HCT116 (cell line): ENCODE measurements around the gene ARMC3. TPM values are rescaled to one million over a fixed set of nuclear protein-coding genes. Genes with fewer than 3 reads are reported as not detected.

Source experiments
- ATAC-seq: fragments of 200-7000 bp; cut with Tn5 transposase; 2 replicates; pipeline ENCODE4 v1.9.1; 2020; ENCODE audit warnings: mild to moderate bottlenecking, moderate library complexity
- BruUV-seq: library from RNA; stranded (reverse); fragments of 400-500 nt; replicated peaks from 2 replicates; lab custom pipeline; 2021; lab: Mats Ljungman, UMichigan
- CTCF ChIA-PET: fragments of 300-600 bp; sonication (Branson Sonifier 250); formaldehyde crosslinking; loops from one replicate; lab custom pipeline; 2021; ENCODE audit warnings: antibody characterized with exemption; lab: Charles Lee
- POLR2A ChIA-PET: fragments of 300-600, 350-600 bp; sonication (Branson Sonifier 250); formaldehyde crosslinking; loops from one replicate; lab custom pipeline; 2021; ENCODE audit warnings: antibody characterized with exemption; lab: Charles Lee
- RAD21 ChIA-PET, 2 experiments: fragments of 300-600 bp; sonication (Branson Sonifier 250); formaldehyde crosslinking; loops; one replicate each; lab custom pipeline; 2023; ENCODE audit warnings: low total read pairs in 2 of 2; ENCODE audit not compliant: uncharacterized antibody in 2 of 2, unreplicated experiment in 2 of 2, low non-redundant PET in 1 of 2; lab: Charles Lee
- DNase-seq: peaks from one replicate; pipeline ENCODE4 v3.0.0-alpha.2; 2010; ENCODE audit warnings: low read depth, low spot score
- H2AFZ ChIP-seq: fragments of 200-600 bp; shearing (Covaris generic), sonication (generic); 2 replicates; pipeline ENCODE4 v1.6.1; 2017; ENCODE audit warnings: low read depth, mixed run types, mixed read lengths, antibody characterized with exemption, low read length; ENCODE audit not compliant: poor library complexity, severe bottlenecking
- H3K27ac ChIP-seq: 2 replicates; pipeline ENCODE4 v1.5.1; 2012; ENCODE audit warnings: low read depth, low read length
- H3K27me3 ChIP-seq: fragments of 200-600 bp; sonication (generic); 2 replicates; pipeline ENCODE4 v1.6.1; 2016; ENCODE audit warnings: mixed run types, low read length, mixed read lengths; ENCODE audit not compliant: insufficient read depth
- H3K36me3 ChIP-seq, 2 experiments: fragments of 200-500 bp in 1 of 2; fragments of 200-600 bp in 1 of 2; sonication (Bioruptor generic) in 1 of 2; sonication (generic) in 1 of 2; 2 replicates each; pipeline versions ENCODE4 v1.5.1 to v1.6.1; 2014 to 2016; ENCODE audit warnings: low read length in 2 of 2, inconsistent platforms in 1 of 2, mixed read lengths in 1 of 2, mixed run types in 1 of 2; ENCODE audit not compliant: insufficient read depth in 2 of 2, control insufficient read depth in 1 of 2
- H3K4me1 ChIP-seq, 2 experiments: fragments of 200-600 bp in 1 of 2; sonication (generic) in 1 of 2; 2 replicates each; pipeline versions ENCODE4 v1.5.1 to v1.6.1; 2012 to 2017; ENCODE audit warnings: low read length in 2 of 2, inconsistent platforms in 1 of 2, mild to moderate bottlenecking in 1 of 2, mixed read lengths in 1 of 2, mixed run types in 1 of 2, moderate library complexity in 1 of 2; ENCODE audit not compliant: insufficient read depth in 2 of 2, control insufficient read depth in 1 of 2
- H3K4me2 ChIP-seq: fragments of 200-600 bp; sonication (generic); 2 replicates; pipeline ENCODE4 v1.6.1; 2017; ENCODE audit warnings: mixed run types, low read length, mixed read lengths
- H3K4me3 ChIP-seq, 2 experiments: fragments of 200-600 bp in 1 of 2; sonication (generic) in 1 of 2; replicated peaks in 1 of 2; 2 replicates each; pipeline ENCODE4 v1.5.1; 2011 to 2016; ENCODE audit warnings: low read length in 2 of 2, control low read depth in 1 of 2, low read depth in 1 of 2, mild to moderate bottlenecking in 1 of 2, mixed read lengths in 1 of 2, mixed run types in 1 of 2
- H3K79me2 ChIP-seq: fragments of 200-600 bp; sonication (generic); 2 replicates; pipeline ENCODE4 v1.6.1; 2017; ENCODE audit warnings: mild to moderate bottlenecking, mixed run types, low read length, moderate library complexity, mixed read lengths; ENCODE audit not compliant: insufficient read depth
- H3K9ac ChIP-seq: fragments of 200-600 bp; sonication (generic); 2 replicates; pipeline ENCODE4 v1.6.1; 2016; ENCODE audit warnings: low read length, mixed read lengths
- H3K9me2 ChIP-seq: fragments of 200-600 bp; sonication (generic), shearing (Covaris generic); 2 replicates; pipeline ENCODE4 v1.6.1; 2017; ENCODE audit warnings: mixed run types, mild to moderate bottlenecking, moderate library complexity; ENCODE audit not compliant: insufficient read depth
- H3K9me3 ChIP-seq, 2 experiments: fragments of 200-500 bp in 1 of 2; fragments of 200-600 bp in 1 of 2; sonication (Bioruptor generic) in 1 of 2; sonication (generic) in 1 of 2; 2 replicates each; pipeline ENCODE4 v1.6.1; 2014 to 2017; ENCODE audit warnings: low read length in 2 of 2, mixed read lengths in 2 of 2, inconsistent platforms in 1 of 2, low read depth in 1 of 2, mild to moderate bottlenecking in 1 of 2, mixed run types in 1 of 2, moderate library complexity in 1 of 2; ENCODE audit not compliant: control insufficient read depth in 1 of 2, insufficient read depth in 1 of 2
- H4K20me1 ChIP-seq: fragments of 200-600 bp; sonication (generic), shearing (Covaris generic); 2 replicates; pipeline ENCODE4 v1.6.1; 2017; ENCODE audit warnings: mixed run types, mild to moderate bottlenecking, moderate library complexity; ENCODE audit not compliant: insufficient read depth
- CBX3 ChIP-seq: IDR thresholded peaks from 2 replicates; pipeline ENCODE4 v1.6.1; 2012; ENCODE audit warnings: low read depth
- CTCF ChIP-seq, 3 experiments: fragments of 200-600 bp in 1 of 3; sonication (generic) in 1 of 3; IDR thresholded peaks in 2 of 3; conservative IDR thresholded peaks in 1 of 3; 2 replicates each; pipeline ENCODE4 v1.5.1; 2012 to 2017; ENCODE audit warnings: low read depth in 2 of 3, low read length in 2 of 3, antibody characterized with exemption in 1 of 3, borderline replicate concordance in 1 of 3, control low read depth in 1 of 3, mild to moderate bottlenecking in 1 of 3, mixed read lengths in 1 of 3, mixed run types in 1 of 3, moderate library complexity in 1 of 3; ENCODE audit not compliant: insufficient read depth in 1 of 3
- ELF1 ChIP-seq: IDR thresholded peaks from 2 replicates; pipeline ENCODE4 v1.6.1; 2012; ENCODE audit warnings: low read depth, borderline replicate concordance
- EZH2 ChIP-seq: fragments of 200-600 bp; sonication (generic); IDR thresholded peaks from 2 replicates; pipeline ENCODE4 v1.6.1; 2017; ENCODE audit warnings: antibody characterized with exemption, mixed run types
- FOSL1 ChIP-seq: IDR thresholded peaks from 2 replicates; pipeline ENCODE4 v1.6.1; 2012; ENCODE audit warnings: low read depth
- JUND ChIP-seq: IDR thresholded peaks from 2 replicates; pipeline ENCODE4 v1.6.1; 2012
- RAD21 ChIP-seq: IDR thresholded peaks from 2 replicates; pipeline ENCODE4 v1.6.1; 2012; ENCODE audit warnings: low read depth, mild to moderate bottlenecking
- ZNF274 ChIP-seq: fragments of 200-500 bp; sonication (Bioruptor generic); IDR thresholded peaks from 2 replicates; pipeline ENCODE4 v1.6.1; 2014; ENCODE audit warnings: mild to moderate bottlenecking, low read depth, low read length, inconsistent platforms
- intact Hi-C: fragments of 100-400 bp; cut with micrococcal nuclease; formaldehyde crosslinking; loops from 2 replicates; pipeline ENCODE4 v1.10.0; 2022
- total RNA-seq: library from RNA; stranded (reverse); gene quantifications from one replicate; pipeline ENCODE4 v1.2.1, GENCODE V29; 2021; ENCODE audit not compliant: unreplicated experiment

The ARMC3 gene
- total RNA-seq, 1 experiment from 2014 or later: 2.6 TPM

GRCh38 chr10:23081221-23081750 lies 153.4 kb downstream of the ARMC3 start (continued):
- TF ChIP-seq ZNF274 (no peak), JUND (no peak), EZH2 (no peak), CTCF (IDR thresholded peaks at IDR 0.05 in 2 of 3, conservative IDR thresholded peaks at IDR 0.05 in 1 of 3; ENCODE audit: borderline replicate concordance in 1 of 3, insufficient read depth in 1 of 3, low read depth in 2 of 3, low read length in 2 of 3) (no peak), ELF1 (no peak), RAD21 (no peak), CBX3 (no peak)

- Histone ChIP-seq H3K27ac (no peak overlapping the region), H3K4me3 (no peak overlapping the region), H3K9me3 (no peaks in the 10 kb centered on the region; a peak in 2 of 4 replicates), H3K27me3 (no peaks in the 10 kb centered on the region), H3K36me3 (no peaks in the 10 kb centered on the region), H3K79me2 (no peaks in the 10 kb centered on the region), H4K20me1 (no peaks in the 10 kb centered on the region), H3K4me1 (no peaks in the 10 kb centered on the region), H3K9ac (no peak overlapping the region), H3K4me2 (no peak overlapping the region), H3K9me2 (no peaks in the 10 kb centered on the region), H2AFZ (no peak overlapping the region)
- TF ChIP-seq RAD21: peak; percentile 34; the same call in 1 of the 2 replicates
- peak in 2 of 3 experiments; percentile 52 to 64; a peak in 4 of 6 replicates for TF ChIP-seq CTCF (IDR thresholded peaks at IDR 0.05 in 2 of 3, conservative IDR thresholded peaks at IDR 0.05 in 1 of 3; ENCODE audit: borderline replicate concordance in 1 of 3, insufficient read depth in 1 of 3, low read depth in 2 of 3, low read length in 2 of 3)
- no peak for TF ChIP-seq FOSL1
- TF ChIP-seq EZH2: no peak
- ChIA-PET POLR2A (no interaction called here), CTCF (no interaction called here), RAD21 (no interaction called here)
- intact Hi-C loops: no loop called here
- peak; percentile 41 for DNase-seq
- peak; percentile 82 for ATAC-seq
- BruUV-seq: no TSS peak
Observed at GRCh38 chr10:23081891-23082290, 154.0 kb downstream of the ARMC3 start.

Other genes starting within 250 kb of the ARMC3 start
- 41.9 TPM for gene PIP4K2A, start 213.5 kb upstream of the ARMC3 start, total RNA-seq
- 13.6 TPM for gene MSRB2, start 167.5 kb downstream of the ARMC3 start, total RNA-seq